Vagina (tissue), 2 donors: ENCODE results near the gene CMIP. TPM values are rescaled to one million over a fixed set of nuclear protein-coding genes. Genes with fewer than 3 reads are reported as not detected.

ENCODE experiments used
- DNase-seq, 2 donors: peaks; one replicate each; pipeline ENCODE4 v3.0.0-alpha.2; 2017; ENCODE audit errors: extremely low spot score in 2 of 2
- H3K27ac ChIP-seq: fragments of 200-600 bp; sonication (generic); one replicate; pipeline ENCODE4 v1.5.1; 2019
- H3K27me3 ChIP-seq: fragments of 200-600 bp; sonication (generic); one replicate; pipeline ENCODE4 v1.5.1; 2019
- H3K36me3 ChIP-seq, 2 donors: fragments of 200-600 bp; sonication (generic); one replicate each; pipeline ENCODE4 v1.5.1; 2017 to 2019
- H3K4me1 ChIP-seq: fragments of 200-600 bp; sonication (generic); one replicate; pipeline ENCODE4 v1.5.1; 2019
- H3K4me3 ChIP-seq, 2 donors: fragments of 200-600 bp; sonication (generic); 1 replicate in 1 of 2; 2 replicates in 1 of 2; pipeline ENCODE4 v1.5.1; 2016 to 2019
- H3K9me3 ChIP-seq: fragments of 200-600 bp; sonication (generic); one replicate; pipeline ENCODE4 v1.5.1; 2019
- CTCF ChIP-seq, 3 experiments: fragments of 450-650 bp in 2 of 3; fragments of 200-600 bp in 1 of 3; sonication (generic) in 1 of 3; IDR thresholded peaks; one replicate each; pipeline ENCODE4 v1.5.1; 2017 to 2019; ENCODE audit warnings: antibody characterized with exemption in 3 of 3, mild to moderate bottlenecking in 2 of 3, moderate library complexity in 2 of 3
- POLR2A ChIP-seq, 2 donors: fragments of 450-650 bp; IDR thresholded peaks; one replicate each; pipeline ENCODE4 v1.6.1; 2017; ENCODE audit warnings: antibody characterized with exemption in 2 of 2, mild to moderate bottlenecking in 2 of 2, moderate library complexity in 2 of 2
- POLR2AphosphoS5 ChIP-seq, 2 donors: sonication (generic); formaldehyde crosslinking; IDR thresholded peaks; one replicate each; pipeline ENCODE4 v1.9.0; 2017; ENCODE audit warnings: antibody characterized with exemption in 2 of 2, mild to moderate bottlenecking in 2 of 2, low read depth in 1 of 2; ENCODE audit not compliant: insufficient read depth in 1 of 2
- intact Hi-C: fragments of 100-400 bp; cut with DNase I; formaldehyde crosslinking; loops from one replicate; pipeline ENCODE4 v1.15.1; 2023
- total RNA-seq: library from RNA; depleted of rRNA; stranded (reverse); fragments of >200 nt; gene quantifications from one replicate; pipeline ENCODE4 v1.2.3, GENCODE V29; 2016

The CMIP gene
- total RNA-seq, 1 donor from 2014 or later: 66.3 TPM

DNA sequence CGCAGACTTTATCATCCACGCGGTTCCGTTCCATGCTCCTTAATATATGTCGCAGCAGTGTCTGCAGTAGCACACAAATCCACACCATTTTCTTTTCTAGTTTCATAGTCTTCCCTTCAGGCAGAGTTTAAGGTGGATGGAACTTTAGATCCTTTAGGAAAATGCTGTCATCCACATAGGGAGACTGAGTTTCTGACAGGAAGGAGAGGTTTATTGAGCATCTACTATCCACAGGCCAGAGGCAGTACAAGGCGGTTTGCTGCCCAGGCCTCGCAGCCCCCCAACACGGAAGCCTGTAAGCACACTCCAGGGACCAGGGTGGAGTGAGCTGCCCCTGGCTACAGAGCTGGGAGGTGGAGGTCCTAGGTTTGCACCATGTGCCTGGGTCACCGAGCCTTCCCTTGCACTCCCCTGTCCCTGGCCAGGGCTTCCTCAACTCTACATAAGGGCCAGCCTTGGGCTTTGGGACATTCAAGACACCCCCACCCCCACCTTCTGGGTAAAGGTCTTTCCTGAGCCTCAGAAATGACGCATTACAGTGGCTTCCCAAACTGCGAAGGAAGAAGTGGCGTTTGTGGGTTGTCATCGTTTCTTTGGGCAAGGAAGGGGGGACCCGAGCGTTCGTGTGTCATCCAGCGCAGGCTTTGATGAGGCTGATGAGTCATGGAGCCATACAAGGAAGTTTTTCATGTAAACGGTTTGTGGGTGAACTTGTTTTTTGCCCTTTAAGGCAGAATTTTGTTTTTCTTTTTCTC lies 188.0 kb downstream of the CMIP start:
- no peak overlapping the region for H3K4me3 ChIP-seq
- no peaks in the 10 kb centered on the region for H3K9me3 ChIP-seq
- no peaks in the 10 kb centered on the region for H3K36me3 ChIP-seq
- H3K27ac ChIP-seq: peak overlapping the region; percentile 57
- H3K4me1 ChIP-seq: peaks cover 51% of the 10 kb centered on the region
- H3K27me3 ChIP-seq: no peaks in the 10 kb centered on the region
- intact Hi-C loops: no loop called here
- TF ChIP-seq POLR2A (IDR thresholded peaks at IDR 0.05) (no peak), POLR2AphosphoS5 (IDR thresholded peaks at IDR 0.05; ENCODE audit: insufficient read depth in 1 of 2, low read depth in 1 of 2) (peak; percentile 14 to 36)
- no peak for DNase-seq

GRCh38 chr16:81633147-81633619 lies 188.6 kb downstream of the CMIP start:
- Histone ChIP-seq H3K4me3 (no peak overlapping the region), H3K27me3 (no peaks in the 10 kb centered on the region), H3K27ac (peak overlapping the region; percentile 57), H3K4me1 (peaks cover 56% of the 10 kb centered on the region), H3K9me3 (no peaks in the 10 kb centered on the region), H3K36me3 (no peaks in the 10 kb centered on the region)
- intact Hi-C loops: no loop called here
- TF ChIP-seq POLR2AphosphoS5 (IDR thresholded peaks at IDR 0.05; ENCODE audit: insufficient read depth in 1 of 2, low read depth in 1 of 2): peak in 1 of 2 donors; percentile 5
- no peak for TF ChIP-seq CTCF (IDR thresholded peaks at IDR 0.05)
- no peak for DNase-seq

GRCh38 chr16:81633680-81634379 lies 189.2 kb downstream of the CMIP start:
- H3K36me3 ChIP-seq: no peaks in the 10 kb centered on the region
- peaks cover 63% of the 10 kb centered on the region for H3K4me1 ChIP-seq
- TF ChIP-seq POLR2AphosphoS5 (IDR thresholded peaks at IDR 0.05; ENCODE audit: insufficient read depth in 1 of 2, low read depth in 1 of 2): no peak
- no peak for TF ChIP-seq CTCF (IDR thresholded peaks at IDR 0.05)
- no peak for TF ChIP-seq POLR2A (IDR thresholded peaks at IDR 0.05)
- no peak overlapping the region for H3K4me3 ChIP-seq
- intact Hi-C loops: no loop called here
- no peak for DNase-seq
- H3K9me3 ChIP-seq: no peaks in the 10 kb centered on the region
- peak overlapping the region; percentile 57 for H3K27ac ChIP-seq
- H3K27me3 ChIP-seq: no peaks in the 10 kb centered on the region

- Histone ChIP-seq H3K27ac (peak overlapping the region; percentile 57), H3K36me3 (no peaks in the 10 kb centered on the region), H3K9me3 (no peaks in the 10 kb centered on the region), H3K4me3 (no peak overlapping the region), H3K27me3 (no peaks in the 10 kb centered on the region), H3K4me1 (peaks cover 69% of the 10 kb centered on the region)
- DNase-seq: no peak
- intact Hi-C loops: no loop called here
- TF ChIP-seq POLR2AphosphoS5 (IDR thresholded peaks at IDR 0.05; ENCODE audit: insufficient read depth in 1 of 2, low read depth in 1 of 2): no peak
- no peak for TF ChIP-seq CTCF (IDR thresholded peaks at IDR 0.05)
- TF ChIP-seq POLR2A (IDR thresholded peaks at IDR 0.05): no peak
Measured at GRCh38 chr16:81634380-81635062, 189.9 kb downstream of the CMIP start.

DNA sequence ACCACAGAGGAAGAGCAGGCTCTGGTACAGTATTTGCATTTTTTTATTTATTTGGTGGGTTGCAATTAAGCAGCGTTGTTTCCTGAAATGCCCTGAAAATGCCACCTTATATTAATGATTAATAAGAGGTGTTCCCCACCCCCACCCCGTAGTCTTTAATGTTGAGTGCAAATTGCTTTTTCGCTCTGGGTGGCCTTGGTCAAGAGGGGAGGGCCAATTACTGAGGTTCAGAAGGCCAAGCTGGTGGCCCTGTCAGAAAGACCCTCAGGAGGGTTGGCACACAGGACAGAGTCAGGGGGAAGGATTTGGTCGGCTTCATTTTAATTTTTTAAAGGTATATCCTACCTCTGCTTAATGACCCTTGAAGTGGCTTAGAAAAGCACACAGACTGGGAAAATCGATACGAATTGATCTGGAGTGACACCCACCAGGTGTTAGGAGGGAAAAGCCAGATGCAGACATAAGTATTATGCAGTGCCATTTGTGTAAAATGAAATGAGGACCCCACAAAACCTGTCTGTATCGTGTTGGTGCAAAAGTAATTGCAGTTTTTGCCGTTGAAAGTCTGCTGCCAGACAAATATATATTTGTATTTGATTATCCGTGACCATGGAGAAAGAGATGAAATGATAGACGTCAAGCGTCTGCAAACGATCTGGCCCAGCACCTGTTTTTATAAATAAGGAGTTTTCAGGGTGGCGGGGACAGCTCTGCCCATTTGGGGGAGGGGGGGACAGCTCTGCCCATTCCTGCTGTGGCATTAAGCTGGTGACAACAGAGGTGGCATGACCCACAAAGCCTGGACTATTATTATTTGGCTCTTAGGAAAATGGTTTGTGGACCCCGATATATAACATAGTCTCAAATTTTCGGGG lies 190.7 kb downstream of the CMIP start:
- Histone ChIP-seq H3K27me3 (no peaks in the 10 kb centered on the region), H3K4me1 (peaks cover 64% of the 10 kb centered on the region), H3K36me3 (no peaks in the 10 kb centered on the region), H3K9me3 (no peaks in the 10 kb centered on the region), H3K27ac (peak overlapping the region; percentile 44), H3K4me3 (no peak overlapping the region)
- intact Hi-C loops: no loop called here
- DNase-seq: no peak
- TF ChIP-seq POLR2A (IDR thresholded peaks at IDR 0.05) (no peak), CTCF (IDR thresholded peaks at IDR 0.05) (no peak), POLR2AphosphoS5 (IDR thresholded peaks at IDR 0.05; ENCODE audit: insufficient read depth in 1 of 2, low read depth in 1 of 2) (no peak)
